GM19099 (cell line): ENCODE data around the gene LGALSL.

Source experiments
- POLR2A ChIP-seq: IDR thresholded peaks from 3 replicates; pipeline ENCODE4 v1.6.1; 2011; ENCODE audit warnings: low read depth; ENCODE audit not compliant: insufficient read length; ENCODE audit errors: extremely low read depth

LGALSL gene

GRCh38 chr2:64461271-64462058, 7.5 kb downstream of the LGALSL start:
- TF ChIP-seq POLR2A = no peak

GRCh38 chr2:64462171-64462570, 8.2 kb downstream of the LGALSL start:
- no peak for TF ChIP-seq POLR2A

GRCh38 chr2:64462940-64463700, 9.2 kb downstream of the LGALSL start:
- TF ChIP-seq POLR2A = no peak

GRCh38 chr2:64463781-64464180, 9.8 kb downstream of the LGALSL start:
- TF ChIP-seq POLR2A = no peak

GRCh38 chr2:64466478-64467085, 12.6 kb downstream of the LGALSL start:
- TF ChIP-seq POLR2A = no peak

GRCh38 chr2:64467096-64467843, 13.3 kb downstream of the LGALSL start:
- TF ChIP-seq POLR2A = no peak

GRCh38 chr2:64469261-64469660, 15.3 kb downstream of the LGALSL start:
- no peak for TF ChIP-seq POLR2A

- no peak for TF ChIP-seq POLR2A
Measured at GRCh38 chr2:64470071-64470470, 16.1 kb downstream of the LGALSL start.

GRCh38 chr2:64470766-64471295, 16.9 kb downstream of the LGALSL start:
- no peak for TF ChIP-seq POLR2A

- TF ChIP-seq POLR2A = no peak
Measured at GRCh38 chr2:64471600-64471999, 17.6 kb downstream of the LGALSL start.

- no peak for TF ChIP-seq POLR2A
Measured at GRCh38 chr2:64472881-64473280, 18.9 kb downstream of the LGALSL start.

GRCh38 chr2:64474121-64474571, 20.2 kb downstream of the LGALSL start:
- TF ChIP-seq POLR2A = no peak

GRCh38 chr2:64474636-64475035, 20.7 kb downstream of the LGALSL start:
- no peak for TF ChIP-seq POLR2A

GRCh38 chr2:64477037-64477436, 23.1 kb downstream of the LGALSL start:
- TF ChIP-seq POLR2A = no peak

- no peak for TF ChIP-seq POLR2A
Measured at GRCh38 chr2:64477979-64478378, 24.0 kb downstream of the LGALSL start.
